Mesodermal cell (in vitro differentiated cells): ENCODE results near the gene NQO1.

Source experiments
- H3K27ac ChIP-seq: 2 replicates; pipeline ENCODE4 v1.7.0; 2013; ENCODE audit warnings: mild to moderate bottlenecking, low read depth, low read length, moderate library complexity; ENCODE audit not compliant: severe bottlenecking
- H3K36me3 ChIP-seq: 2 replicates; pipeline ENCODE4 v1.7.1; 2013; ENCODE audit warnings: mild to moderate bottlenecking, low read length, moderate library complexity; ENCODE audit not compliant: control insufficient read depth, insufficient read depth
- H3K4me1 ChIP-seq: one replicate; pipeline ENCODE4 v1.7.1; 2013; ENCODE audit warnings: mild to moderate bottlenecking, low read length; ENCODE audit not compliant: insufficient read depth, control insufficient read depth, poor library complexity, severe bottlenecking
- H3K4me3 ChIP-seq: 2 replicates; pipeline ENCODE4 v1.7.0; 2013; ENCODE audit warnings: low read length, control low read depth, mild to moderate bottlenecking; ENCODE audit not compliant: insufficient read depth, poor library complexity, severe bottlenecking; ENCODE audit errors: extremely low read depth
- H3K9me3 ChIP-seq: 2 replicates; pipeline ENCODE4 v1.7.1; 2013; ENCODE audit warnings: mild to moderate bottlenecking, low read length, moderate library complexity; ENCODE audit not compliant: control insufficient read depth
- WGBS, 2 experiments: methylation state at CpG; one replicate each; pipeline ENCODE4 v1.1.5; 2013; ENCODE audit warnings: missing lambda C conversion rate in 2 of 2; ENCODE audit not compliant: insufficient coverage in 2 of 2; 5-methylcytosine and 5-hydroxymethylcytosine counted together

Gene NQO1

DNA sequence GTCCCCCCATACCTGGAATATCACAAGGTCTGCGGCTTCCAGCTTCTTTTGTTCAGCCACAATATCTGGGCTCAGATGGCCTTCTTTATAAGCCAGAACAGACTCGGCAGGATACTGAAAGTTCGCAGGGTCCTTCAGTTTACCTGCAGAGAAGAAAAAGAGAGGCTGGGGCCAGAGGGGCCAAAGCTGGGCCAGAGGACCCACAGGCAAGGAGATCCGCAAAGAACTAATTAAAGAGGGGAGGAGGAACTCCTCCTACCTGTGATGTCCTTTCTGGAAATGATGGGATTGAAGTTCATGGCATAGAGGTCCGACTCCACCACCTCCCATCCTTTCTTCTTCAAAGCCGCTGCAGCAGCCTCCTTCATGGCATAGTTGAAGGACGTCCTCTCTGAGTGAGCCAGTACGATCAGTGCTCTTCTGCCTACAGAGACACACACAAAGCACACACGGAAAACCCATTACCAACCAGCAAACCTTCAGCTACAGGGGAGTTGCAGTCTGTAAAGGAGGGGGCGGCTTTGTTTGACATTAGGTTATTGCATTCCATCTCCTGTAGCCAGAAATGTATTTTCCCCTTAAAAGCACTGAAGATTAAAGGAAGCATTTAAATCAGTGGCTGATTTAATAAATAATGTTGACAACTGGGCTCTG, 8.1 kb downstream of the NQO1 start:
- 75 to 98% methylated on average over 5 to 6 of the region's 10 CpGs for WGBS, 2 experiments
- H3K4me1 ChIP-seq: no peaks in the 10 kb centered on the region

DNA sequence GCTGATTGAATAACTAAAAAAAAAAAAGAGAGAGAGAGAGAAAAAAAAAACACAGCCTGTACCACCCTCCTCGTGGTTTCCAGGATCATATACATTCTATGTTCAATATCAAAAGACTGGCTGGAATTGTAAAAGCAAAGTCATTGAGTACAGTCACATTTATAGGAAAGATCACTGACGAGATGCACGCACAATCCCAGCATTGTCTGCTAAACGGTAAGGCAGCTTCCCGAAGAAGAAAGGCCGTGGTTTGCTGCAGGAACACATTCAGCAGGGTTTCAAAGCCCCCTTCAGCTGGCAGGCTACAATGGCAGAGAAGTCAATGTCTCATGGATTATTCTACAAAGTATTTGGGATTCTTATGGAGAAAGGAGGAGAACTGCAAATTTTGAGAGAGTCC, 9.3 kb downstream of the NQO1 start:
- H3K4me3 ChIP-seq: no peak overlapping the region
- H3K36me3 ChIP-seq: peaks cover 67% of the 10 kb centered on the region
- WGBS, 2 experiments: 96 to 98% methylated on average over 5 of the region's 6 CpGs
- H3K9me3 ChIP-seq: no peaks in the 10 kb centered on the region
- no peaks in the 10 kb centered on the region for H3K4me1 ChIP-seq
- no peak overlapping the region for H3K27ac ChIP-seq

More for the DNA sequence above, 8.1 kb downstream of the NQO1 start:
- Histone ChIP-seq H3K9me3 (no peaks in the 10 kb centered on the region), H3K27ac (no peak overlapping the region), H3K4me3 (no peak overlapping the region), H3K36me3 (peaks cover 56% of the 10 kb centered on the region)

DNA sequence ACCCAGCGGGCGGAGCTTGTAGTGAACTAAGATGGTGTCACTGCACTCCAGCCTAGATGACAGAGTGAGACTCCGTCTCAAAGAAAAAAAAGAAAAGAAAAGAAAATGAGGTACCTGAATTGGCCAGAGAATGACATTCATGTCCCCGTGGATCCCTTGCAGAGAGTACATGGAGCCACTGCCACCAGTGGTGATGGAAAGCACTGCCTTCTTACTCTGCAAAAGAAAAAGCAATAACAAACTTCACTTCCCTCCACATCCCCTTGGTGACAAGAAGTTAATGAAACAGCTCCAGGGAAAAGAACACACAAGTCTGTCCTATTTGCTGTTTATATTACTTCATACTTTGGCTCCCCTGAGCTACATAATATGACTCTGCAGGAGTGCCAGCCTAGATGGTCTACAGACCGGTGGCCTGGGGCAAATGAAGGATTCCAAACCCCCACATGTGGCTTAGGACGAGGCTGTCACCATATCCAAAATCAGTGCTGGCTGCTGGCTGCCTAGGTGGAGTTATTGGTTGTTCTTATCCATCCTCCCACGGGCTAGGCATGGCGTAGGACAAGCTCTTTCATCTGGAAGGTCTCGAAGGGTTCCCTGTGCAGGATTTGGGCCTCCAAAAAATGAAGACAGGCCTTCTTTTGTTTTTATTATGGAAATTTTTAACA, 13.3 kb downstream of the NQO1 start:
- Histone ChIP-seq H3K27ac (no peak overlapping the region), H3K9me3 (no peaks in the 10 kb centered on the region), H3K36me3 (peaks cover 77% of the 10 kb centered on the region), H3K4me3 (no peak overlapping the region), H3K4me1 (no peaks in the 10 kb centered on the region)
- WGBS, 2 experiments: 97 to 98% methylated on average over 5 to 8 of the region's 9 CpGs

DNA sequence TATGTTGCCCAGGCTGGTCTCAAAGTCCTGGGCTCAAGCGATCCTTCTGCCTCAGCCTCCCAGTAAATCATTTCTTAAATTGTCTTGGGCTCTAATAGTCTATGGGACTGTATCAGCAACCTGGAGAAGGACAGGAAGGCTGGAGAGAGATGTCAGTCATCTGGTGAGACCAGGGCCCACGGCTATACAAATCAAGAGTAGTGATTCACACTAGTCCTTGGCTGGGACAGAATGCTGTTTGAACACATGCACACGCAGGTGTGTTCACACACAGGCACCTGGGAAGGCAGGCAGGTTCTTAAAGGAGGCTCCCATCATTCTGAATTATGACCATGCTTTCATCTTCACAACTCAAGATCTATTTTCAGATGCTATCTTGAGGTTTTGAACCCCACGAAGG, 14.1 kb downstream of the NQO1 start:
- Histone ChIP-seq H3K4me3 (no peak overlapping the region), H3K36me3 (peaks cover 76% of the 10 kb centered on the region), H3K27ac (no peak overlapping the region), H3K9me3 (no peaks in the 10 kb centered on the region), H3K4me1 (no peaks in the 10 kb centered on the region)
- WGBS, 2 experiments: 94 to 100% methylated on average over 3 of the region's 4 CpGs

DNA sequence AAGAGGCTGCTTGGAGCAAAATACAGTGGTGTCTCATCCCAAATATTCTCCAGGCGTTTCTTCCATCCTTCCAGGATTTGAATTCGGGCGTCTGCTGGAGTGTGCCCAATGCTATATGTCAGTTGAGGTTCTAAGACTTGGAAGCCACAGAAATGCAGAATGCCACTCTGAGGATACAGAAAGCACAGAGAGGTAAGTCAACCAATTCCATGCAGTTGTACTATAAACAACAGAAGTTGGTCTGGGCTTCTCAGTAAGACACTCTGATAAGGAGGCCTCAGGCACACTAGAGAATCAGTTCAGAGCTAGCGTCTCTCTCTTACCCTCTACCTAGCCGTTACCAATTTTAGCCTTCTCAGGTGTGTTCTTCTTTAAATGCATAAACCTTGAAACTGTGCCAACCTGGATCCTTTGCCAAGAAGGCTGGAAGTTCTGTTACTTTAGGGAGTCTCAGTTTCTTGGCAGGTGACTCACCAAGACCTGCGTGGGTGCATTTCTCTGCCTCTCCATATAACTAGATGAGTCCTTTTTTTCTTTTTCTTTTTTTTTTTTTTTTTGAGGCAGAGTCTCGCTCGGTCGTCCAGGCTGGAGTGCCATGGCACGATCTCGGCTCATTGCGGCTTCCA, 15.1 kb downstream of the NQO1 start:
- no peak overlapping the region for H3K27ac ChIP-seq
- H3K36me3 ChIP-seq: peaks cover 74% of the 10 kb centered on the region
- no peaks in the 10 kb centered on the region for H3K4me1 ChIP-seq
- WGBS, 2 experiments: 95 to 98% methylated on average over 4 to 10 of the region's 12 CpGs
- H3K4me3 ChIP-seq: no peak overlapping the region
- H3K9me3 ChIP-seq: no peaks in the 10 kb centered on the region

DNA sequence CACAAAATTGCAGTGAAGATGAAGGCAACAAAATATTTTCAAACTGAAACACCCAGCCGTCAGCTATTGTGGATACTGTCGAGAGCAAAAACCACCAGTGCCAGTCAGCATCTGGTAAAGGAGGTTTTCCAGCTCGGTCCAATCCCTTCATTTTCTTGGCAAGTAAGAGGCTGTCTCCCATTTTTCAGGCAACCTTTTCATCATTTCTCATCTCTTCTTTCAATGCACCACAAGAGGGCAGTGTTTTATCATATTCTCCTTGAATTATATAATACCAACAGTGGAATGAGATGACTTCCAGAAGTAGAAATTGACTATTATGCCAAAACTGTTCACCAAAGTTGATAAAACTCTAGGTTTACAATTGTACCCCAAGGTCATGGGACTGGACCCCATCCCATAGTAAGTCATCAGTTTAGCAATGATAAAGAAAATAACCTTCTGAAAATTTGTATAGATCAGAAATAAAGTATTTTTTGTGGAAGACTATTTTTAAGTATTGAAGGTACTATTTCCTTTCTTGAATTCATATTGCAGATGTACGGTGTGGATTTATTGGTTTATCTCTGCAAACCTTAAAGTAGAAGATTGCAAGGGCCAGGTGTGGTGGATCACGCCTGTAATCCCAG, 16.8 kb downstream of the NQO1 start:
- peaks cover 72% of the 10 kb centered on the region for H3K36me3 ChIP-seq

DNA sequence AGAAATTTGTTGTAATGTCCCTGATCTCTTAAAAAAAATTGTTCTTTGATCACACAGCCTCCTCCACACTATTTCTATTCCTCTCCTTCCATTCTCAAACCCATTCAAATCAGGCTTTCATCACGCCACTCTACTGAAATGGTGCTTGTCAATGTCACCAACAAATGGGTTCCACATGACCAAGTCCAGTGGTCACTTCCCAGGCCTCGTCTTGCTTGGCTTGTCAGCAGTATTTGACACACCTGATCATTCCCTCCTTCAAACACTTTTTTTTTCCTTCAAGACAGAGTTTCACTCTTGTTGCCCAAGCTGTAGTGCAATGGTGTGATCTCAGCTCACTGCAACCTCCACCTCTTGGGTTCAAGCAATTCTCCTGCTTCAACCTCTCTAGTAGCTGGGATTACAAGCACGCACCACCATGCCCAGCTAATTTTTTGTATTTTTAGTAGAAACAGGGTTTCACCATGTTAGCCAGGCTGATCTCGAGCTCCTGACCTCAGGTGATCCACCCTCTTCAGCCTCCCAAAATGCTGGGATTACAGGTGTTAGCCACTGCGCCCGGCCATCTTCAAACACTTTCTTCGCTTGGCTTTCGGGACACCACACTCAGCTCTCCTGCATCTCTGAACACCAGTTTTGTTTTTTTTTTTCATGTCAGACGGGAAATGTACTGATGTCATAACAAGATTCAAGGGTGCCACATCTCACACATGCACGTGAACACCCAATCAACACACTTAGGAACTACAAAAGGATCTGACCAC, 18.3 kb downstream of the NQO1 start:
- Histone ChIP-seq H3K27ac (no peak overlapping the region), H3K4me3 (no peak overlapping the region), H3K4me1 (no peaks in the 10 kb centered on the region), H3K36me3 (peaks cover 75% of the 10 kb centered on the region), H3K9me3 (no peaks in the 10 kb centered on the region)
- WGBS, 2 experiments: 95% methylated on average over 7 to 10 of the region's 10 CpGs

More for the DNA sequence above, 16.8 kb downstream of the NQO1 start:
- no peaks in the 10 kb centered on the region for H3K4me1 ChIP-seq
- WGBS, 2 experiments: 77 to 81% methylated on average over 3 to 5 of the region's 5 CpGs
- no peak overlapping the region for H3K27ac ChIP-seq
- no peaks in the 10 kb centered on the region for H3K9me3 ChIP-seq
- H3K4me3 ChIP-seq: no peak overlapping the region

DNA sequence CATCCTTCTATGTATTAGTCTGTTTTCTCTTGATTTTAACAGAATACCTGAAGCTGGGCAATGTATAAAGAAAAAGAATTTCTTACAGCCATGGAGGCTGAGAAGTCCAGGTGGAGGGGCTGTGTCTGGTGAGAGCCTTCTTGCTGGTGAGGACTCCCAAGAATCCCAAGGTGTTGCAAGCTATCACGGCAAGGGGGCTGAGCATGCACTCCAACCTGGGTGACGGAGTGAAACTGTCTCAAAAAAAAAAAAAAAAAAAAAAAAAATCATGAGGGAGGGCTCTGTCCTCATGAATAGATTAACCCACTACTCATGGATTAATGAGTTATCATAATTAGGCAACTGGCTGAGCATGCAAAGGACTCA, 19.4 kb downstream of the NQO1 start:
- WGBS, 2 experiments: no CpG with 5 or more reads among the region's 2 CpGs
- Histone ChIP-seq H3K36me3 (peaks cover 67% of the 10 kb centered on the region), H3K9me3 (no peaks in the 10 kb centered on the region), H3K4me3 (no peak overlapping the region), H3K27ac (no peak overlapping the region), H3K4me1 (no peaks in the 10 kb centered on the region)

DNA sequence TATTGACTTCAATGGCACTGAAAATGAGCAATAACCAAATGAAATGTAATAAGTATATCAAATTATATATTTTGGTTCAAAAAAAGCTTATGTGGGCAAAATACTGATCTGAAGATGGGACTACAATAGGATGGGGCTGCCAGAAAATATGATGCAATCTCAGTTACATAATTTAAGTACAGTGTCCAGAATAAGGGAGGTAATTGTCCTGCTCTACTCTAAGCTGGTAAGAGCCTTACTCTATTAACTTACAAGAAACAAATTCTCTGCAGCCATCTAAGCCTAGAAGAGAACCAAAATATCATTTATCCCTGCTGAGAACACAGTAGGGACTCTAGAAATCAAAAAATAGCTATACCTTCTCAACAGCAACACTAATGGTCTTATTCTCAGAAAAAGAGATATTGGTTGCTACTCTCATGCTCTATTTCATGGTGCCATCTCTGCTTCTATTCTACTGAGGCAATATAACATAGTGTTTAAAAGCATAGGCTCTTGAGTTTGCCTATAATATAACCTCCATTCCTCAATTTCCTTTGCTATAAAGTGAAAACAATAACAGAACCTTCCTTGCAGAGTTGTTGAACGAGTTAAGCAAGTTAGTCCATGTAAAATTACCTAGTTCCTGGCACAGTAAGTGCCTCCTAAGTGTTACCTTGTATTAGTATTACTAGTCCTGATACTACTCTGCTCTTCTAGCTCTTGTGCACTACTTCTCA, 19.9 kb downstream of the NQO1 start:
- 100% methylated on average over 1 of the region's 1 CpG; no CpG with 5 or more reads in 1 of the 2 experiments for WGBS, 2 experiments
- H3K27ac ChIP-seq: peak overlapping the region; percentile 7
- H3K4me1 ChIP-seq: no peaks in the 10 kb centered on the region
- H3K4me3 ChIP-seq: no peak overlapping the region
- H3K9me3 ChIP-seq: no peaks in the 10 kb centered on the region
- H3K36me3 ChIP-seq: peaks cover 62% of the 10 kb centered on the region

DNA sequence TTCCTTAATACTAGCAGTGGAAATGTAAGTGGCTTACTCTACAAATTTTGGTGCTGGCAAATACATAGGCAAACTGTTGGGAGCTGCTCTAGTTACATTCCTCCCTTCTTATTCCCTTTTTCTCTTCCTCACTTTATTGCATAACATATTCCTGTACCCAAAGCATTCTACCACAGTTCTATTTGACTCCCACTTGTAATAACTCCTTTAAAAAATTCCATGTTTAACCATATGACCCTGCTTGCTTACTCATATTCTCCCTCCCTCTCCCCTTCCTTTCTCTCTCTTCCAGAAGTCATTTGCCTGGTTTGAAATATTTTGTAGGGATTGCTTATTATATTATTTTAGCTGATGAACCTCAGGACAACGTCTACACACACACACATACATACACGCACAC, 22.7 kb downstream of the NQO1 start:
- no peaks in the 10 kb centered on the region for H3K4me1 ChIP-seq
- no peaks in the 10 kb centered on the region for H3K9me3 ChIP-seq
- no CpG with 5 or more reads among the region's 2 CpGs for WGBS, 2 experiments
- no peak overlapping the region for H3K4me3 ChIP-seq
- peaks cover 58% of the 10 kb centered on the region for H3K36me3 ChIP-seq
- H3K27ac ChIP-seq: no peak overlapping the region
